NCI-H748 (cell line): ENCODE measurements around the gene NUP210.

Source experiments
- DNase-seq: peaks from one replicate; lab custom pipeline; 2025; ENCODE audit not compliant: unreplicated experiment; lab: John Stamatoyannopoulos, UW

Gene NUP210

DNA sequence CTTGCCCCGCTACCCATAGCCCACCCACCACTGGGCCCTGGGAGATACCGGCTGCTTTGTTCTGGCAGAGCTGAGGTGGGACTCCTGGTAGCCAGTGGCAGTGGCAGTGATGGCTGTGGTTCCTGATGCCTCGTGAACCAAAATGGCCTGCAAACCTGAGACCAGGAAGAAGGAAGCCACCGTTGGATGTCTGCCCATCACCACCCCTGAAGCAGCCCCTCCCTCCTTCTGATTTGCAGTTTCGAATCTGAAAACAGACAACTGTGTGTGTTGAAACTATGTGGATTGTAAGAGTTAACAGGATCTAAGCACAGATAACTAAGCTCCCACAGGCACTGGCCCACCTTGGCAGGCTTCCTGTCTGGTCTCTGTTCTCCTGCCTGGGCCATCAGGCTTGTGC is 66.6 kb downstream of the NUP210 start:
- no peak for DNase-seq

GRCh38 chr3:13352621-13353131 is 67.4 kb downstream of the NUP210 start:
- no peak for DNase-seq

DNA sequence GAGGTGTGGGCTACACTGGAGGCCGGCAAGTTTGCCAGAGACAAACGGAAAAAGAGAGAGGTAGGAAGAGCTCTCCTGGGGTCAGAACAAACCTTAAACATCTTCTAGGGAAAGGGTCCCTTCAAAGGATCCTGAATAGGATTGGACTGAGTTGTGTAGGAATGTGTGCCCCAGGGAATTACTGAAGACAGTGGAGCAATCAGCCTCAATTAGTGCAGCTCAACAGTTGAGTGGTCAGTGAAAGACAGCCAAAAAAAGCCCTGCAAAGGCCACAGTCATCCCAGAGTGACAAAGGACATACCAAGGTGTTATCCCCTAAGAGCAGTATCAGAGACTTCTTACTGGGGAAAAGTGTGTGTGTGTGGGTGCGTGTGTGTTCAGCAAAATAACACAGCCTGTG is 70.3 kb downstream of the NUP210 start:
- DNase-seq = no peak

- no peak for DNase-seq
Measured at GRCh38 chr3:13348661-13349396, 71.3 kb downstream of the NUP210 start.

DNA sequence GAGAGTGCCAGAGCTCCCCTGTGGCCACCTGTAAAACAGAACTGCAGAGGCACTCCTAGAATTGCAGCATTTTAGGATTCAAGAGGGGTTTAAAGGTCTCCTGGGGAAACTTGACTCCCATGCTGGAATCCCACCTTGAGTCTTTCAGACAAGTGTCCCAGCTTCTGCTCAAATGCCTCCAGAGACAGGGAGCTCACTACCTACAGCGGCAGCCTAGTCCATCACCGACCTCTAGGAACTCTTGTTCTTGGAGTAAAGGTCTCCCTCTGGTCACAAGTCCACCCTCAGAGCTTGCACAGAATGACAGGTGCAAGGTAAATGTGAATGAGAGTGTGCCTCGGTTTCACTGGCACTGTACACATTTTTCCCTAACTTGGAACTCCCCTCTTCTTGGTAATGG is 72.0 kb downstream of the NUP210 start:
- DNase-seq = no peak

DNA sequence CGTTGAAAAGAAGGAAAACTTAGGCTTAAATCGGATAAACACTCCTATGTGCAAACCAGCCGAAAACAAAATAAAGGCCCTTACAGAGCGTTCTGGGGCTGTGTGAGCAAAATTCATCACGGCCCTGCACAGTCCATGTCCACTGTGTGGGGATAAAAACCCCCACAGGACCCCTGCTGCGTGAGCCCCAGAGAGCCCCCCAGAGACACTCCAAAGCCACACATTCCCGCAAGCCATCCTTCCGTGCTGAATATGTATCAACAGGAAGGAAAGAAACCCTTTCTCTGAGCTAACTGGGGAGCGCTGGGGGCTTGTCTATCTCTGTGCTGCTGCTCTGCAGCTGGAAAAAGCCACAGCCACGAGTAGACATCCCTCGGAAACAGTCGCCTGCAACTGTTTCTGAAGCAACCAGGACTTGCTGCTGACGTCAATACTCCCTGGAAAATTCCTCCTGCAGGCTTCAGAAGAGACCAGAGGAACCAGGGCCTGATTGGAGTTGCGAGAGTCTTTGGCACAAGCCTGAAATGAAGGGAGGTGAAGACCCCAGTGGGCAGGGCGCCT is 72.7 kb downstream of the NUP210 start:
- no peak for DNase-seq

DNA sequence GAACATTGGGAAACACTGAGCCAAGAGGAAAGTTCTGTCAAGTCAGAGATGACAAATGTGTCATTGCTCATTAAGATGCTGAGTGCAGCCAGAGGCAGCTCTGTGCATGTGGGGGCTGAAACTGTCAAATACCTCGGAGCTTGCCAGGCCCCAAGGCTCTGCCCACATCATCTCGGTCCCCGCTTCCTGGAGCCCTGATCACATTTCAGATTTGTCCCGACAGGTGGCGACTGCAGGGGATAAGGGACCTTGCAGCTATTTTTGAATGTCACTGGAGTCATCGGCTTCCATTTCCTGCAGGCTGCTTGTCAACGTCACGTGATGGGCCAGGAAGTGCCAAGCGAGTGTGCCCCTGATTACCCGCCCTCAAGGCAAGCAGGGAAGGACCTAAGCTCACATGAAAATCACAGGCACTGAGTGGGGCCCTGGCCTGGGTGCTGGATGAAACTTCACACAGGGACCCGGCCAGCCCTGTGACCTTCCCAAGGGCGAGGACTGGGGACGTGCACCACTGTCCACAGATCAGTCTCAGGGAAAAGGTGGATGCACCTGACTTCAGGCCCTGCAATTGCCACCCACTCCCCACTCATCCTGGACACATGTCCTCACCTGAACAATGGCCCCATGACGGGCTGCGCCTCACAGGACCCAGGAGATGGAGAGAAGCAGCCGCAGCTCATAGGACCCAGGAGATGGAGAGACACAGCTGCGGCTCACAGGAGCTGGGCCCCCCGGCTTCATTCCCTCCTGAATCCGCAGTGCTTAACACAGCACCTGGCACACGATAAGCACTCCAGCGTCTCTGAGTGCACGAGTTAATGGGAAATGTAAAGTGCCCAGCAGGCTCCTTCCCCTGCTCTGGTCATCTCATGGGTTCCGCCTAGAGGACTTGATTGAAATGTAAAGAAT is 73.4 kb downstream of the NUP210 start:
- no peak for DNase-seq

- no peak for DNase-seq
Measured at GRCh38 chr3:13345772-13346171, 74.3 kb downstream of the NUP210 start.

DNA sequence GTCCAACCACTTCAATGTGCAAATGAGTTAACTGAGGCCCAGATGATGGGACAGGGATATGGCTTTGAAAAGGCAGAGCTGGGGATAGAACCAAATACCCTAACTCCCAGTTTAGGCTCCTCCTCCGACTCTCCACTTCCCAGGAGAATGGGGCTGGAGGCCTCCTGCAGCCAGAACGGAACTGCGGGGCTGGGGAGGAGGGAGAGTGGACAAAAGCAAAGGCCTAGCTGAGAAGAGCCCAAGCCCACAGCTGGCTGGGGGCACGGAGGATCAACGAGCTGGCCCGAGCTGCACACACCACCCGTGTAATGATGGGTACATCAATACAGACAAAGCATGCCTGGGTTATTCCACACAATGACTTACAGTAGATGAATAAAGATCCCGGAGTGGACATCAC is 74.8 kb downstream of the NUP210 start:
- DNase-seq = no peak

GRCh38 chr3:13344663-13345062 is 75.5 kb downstream of the NUP210 start:
- DNase-seq = no peak

DNA sequence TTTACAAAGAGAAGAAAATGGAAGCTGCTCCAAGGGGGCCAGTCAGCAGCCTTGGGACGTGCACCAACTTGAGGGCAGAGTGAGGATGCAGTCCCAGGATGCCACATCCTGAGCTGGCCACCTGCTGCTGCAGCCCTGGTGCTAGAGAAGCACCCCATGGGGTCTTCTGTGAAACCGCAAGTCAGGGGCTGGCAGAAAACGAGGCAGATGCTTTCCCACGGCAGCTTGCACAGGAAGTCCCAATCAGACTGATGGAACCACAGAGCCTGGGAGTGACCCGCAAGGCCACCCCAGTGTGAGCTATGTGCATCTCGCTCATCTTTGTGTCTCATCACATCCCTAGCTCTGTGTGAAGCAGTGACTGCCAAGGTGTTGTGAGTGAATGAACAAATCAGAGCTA is 76.5 kb downstream of the NUP210 start:
- DNase-seq = no peak

- DNase-seq = no peak
Measured at GRCh38 chr3:13341229-13341905, 78.8 kb downstream of the NUP210 start.

- DNase-seq = no peak
Measured at GRCh38 chr3:13339833-13340232, 80.3 kb downstream of the NUP210 start.

GRCh38 chr3:13338996-13339395 is 81.1 kb downstream of the NUP210 start:
- no peak for DNase-seq

GRCh38 chr3:13338231-13338630 is 81.9 kb downstream of the NUP210 start:
- no peak for DNase-seq

DNA sequence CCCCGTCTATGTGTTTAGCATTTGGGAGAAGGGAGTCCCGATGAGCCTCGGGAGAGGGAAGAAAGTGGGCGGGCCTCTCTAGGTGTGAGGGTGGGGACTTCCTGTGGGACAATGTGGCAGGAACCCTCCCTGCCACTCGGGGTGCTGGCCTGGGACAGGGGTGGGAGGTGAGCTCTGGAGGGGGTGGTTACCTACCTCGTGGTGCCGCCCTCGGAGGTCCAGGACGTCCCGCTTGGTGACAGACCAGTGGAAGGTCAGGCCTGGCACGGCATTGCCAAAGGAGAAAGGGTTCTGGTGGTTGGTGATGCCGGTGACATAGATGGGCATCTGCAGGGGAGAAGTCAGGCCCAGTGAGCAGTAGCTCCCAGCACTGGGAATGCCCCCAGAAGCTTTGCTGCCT is 83.5 kb downstream of the NUP210 start:
- no peak for DNase-seq

- no peak for DNase-seq
Measured at GRCh38 chr3:13335503-13335902, 84.6 kb downstream of the NUP210 start.

DNA sequence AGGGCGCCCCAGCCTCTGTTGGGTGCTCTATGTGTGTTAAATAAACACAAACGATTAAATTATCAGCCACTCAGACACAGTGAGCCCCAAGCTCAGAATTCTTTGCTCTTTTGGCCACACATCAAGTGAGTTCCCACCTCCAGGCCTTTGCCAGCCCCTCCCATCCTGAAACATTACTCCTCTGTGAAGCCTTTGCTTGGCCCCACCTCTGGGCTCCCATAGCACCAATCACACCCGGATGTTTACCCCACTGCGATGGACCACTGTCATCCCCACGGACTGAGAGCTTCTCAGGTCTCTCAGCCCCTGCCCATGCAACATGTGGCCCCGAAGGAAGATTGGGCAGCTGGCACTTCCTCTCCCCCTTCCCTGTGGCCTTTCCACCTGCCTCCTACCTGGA is 85.1 kb downstream of the NUP210 start:
- DNase-seq = peak; percentile 16

- no peak for DNase-seq
Measured at GRCh38 chr3:13333236-13333897, 86.8 kb downstream of the NUP210 start.

GRCh38 chr3:13332740-13333139 is 87.4 kb downstream of the NUP210 start:
- no peak for DNase-seq

DNA sequence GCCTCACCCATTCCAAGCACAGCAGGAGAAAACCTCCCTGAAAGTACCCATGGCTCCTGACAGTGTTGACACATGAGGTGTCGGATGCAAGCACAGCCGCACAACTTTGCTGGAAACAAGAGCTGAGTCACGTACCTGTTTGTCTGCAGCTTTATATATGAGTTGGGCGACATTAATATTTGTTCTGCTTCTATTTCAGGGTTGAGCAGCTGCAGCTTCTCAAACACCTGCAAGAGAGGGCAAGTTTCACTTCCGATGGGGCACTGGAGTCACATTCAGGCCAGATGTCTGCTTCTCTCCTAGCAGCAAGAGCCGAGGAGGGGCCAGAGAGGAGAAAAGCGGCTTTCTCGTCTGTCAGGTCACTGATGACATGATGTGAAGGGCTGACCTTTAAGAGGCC is 88.0 kb downstream of the NUP210 start:
- DNase-seq = peak; percentile 93
